CD4-positive, alpha-beta memory T cell (primary cell): ENCODE measurements around the gene ALG12. TPM values are rescaled to one million over a fixed set of nuclear protein-coding genes. Genes with fewer than 3 reads are reported as not detected.
A peak's percentile ranks its signal among the peaks of the same experiment; 100 is the strongest.

Source experiments
- CTCF ChIA-PET: fragments of 350-600 bp; sonication (Branson Sonifier 250); formaldehyde crosslinking; loops from one replicate; lab custom pipeline; 2021; ENCODE audit warnings: inconsistent platforms; ENCODE audit not compliant: partially characterized antibody; lab: Charles Lee
- POLR2A ChIA-PET: fragments of 350-600 bp; sonication (Branson Sonifier 250); formaldehyde crosslinking; loops from one replicate; lab custom pipeline; 2021; ENCODE audit not compliant: partially characterized antibody; lab: Charles Lee
- DNase-seq, 5 donors: peaks; one replicate each; pipeline versions ENCODE4 v3.0.0 to v3.0.0-alpha.2; 2020 to 2022; ENCODE audit warnings: mixed read lengths in 1 of 5
- H3K27ac ChIP-seq: one replicate; pipeline ENCODE4 v1.7.0; 2013; ENCODE audit warnings: low read depth, low read length
- H3K27me3 ChIP-seq: 2 replicates; pipeline ENCODE4 v1.7.0; 2013; ENCODE audit warnings: mild to moderate bottlenecking, low read length, moderate library complexity; ENCODE audit not compliant: insufficient read depth
- H3K36me3 ChIP-seq: 2 replicates; pipeline ENCODE4 v1.7.0; 2013; ENCODE audit warnings: mild to moderate bottlenecking, low read length, moderate library complexity; ENCODE audit not compliant: insufficient read depth
- H3K4me1 ChIP-seq: 2 replicates; pipeline ENCODE4 v1.7.0; 2013; ENCODE audit warnings: mild to moderate bottlenecking, low read length, moderate library complexity; ENCODE audit not compliant: insufficient read depth
- H3K4me3 ChIP-seq, 2 donors: one replicate each; pipeline ENCODE4 v1.7.0; 2013; ENCODE audit warnings: low read length in 2 of 2, mild to moderate bottlenecking in 1 of 2
- H3K9me3 ChIP-seq, 2 donors: one replicate each; pipeline ENCODE4 v1.7.0; 2013; ENCODE audit warnings: low read length in 2 of 2, control low read depth in 1 of 2; ENCODE audit not compliant: control insufficient read depth in 1 of 2
- H3K27ac Mint-ChIP-seq, 7 donors: one replicate each; pipeline ENCODE4 v1.8.0; 2020 to 2021; ENCODE audit warnings: mixed read lengths in 7 of 7, mild to moderate bottlenecking in 6 of 7, inconsistent platforms in 3 of 7, moderate library complexity in 3 of 7
- H3K27me3 Mint-ChIP-seq, 2 donors: one replicate each; pipeline ENCODE4 v1.8.0; 2020 to 2021; ENCODE audit warnings: mixed read lengths in 2 of 2
- H3K36me3 Mint-ChIP-seq, 2 donors: one replicate each; pipeline ENCODE4 v1.8.0; 2020 to 2021; ENCODE audit warnings: mixed read lengths in 2 of 2, inconsistent platforms in 1 of 2, mild to moderate bottlenecking in 1 of 2
- H3K4me1 Mint-ChIP-seq, 4 donors: one replicate each; pipeline ENCODE4 v1.8.0; 2020 to 2021; ENCODE audit warnings: mixed read lengths in 4 of 4, mild to moderate bottlenecking in 1 of 4
- H3K4me3 Mint-ChIP-seq, 8 donors: one replicate each; pipeline ENCODE4 v1.8.0; 2020 to 2021; ENCODE audit warnings: mixed read lengths in 8 of 8, mild to moderate bottlenecking in 7 of 8, moderate library complexity in 6 of 8, inconsistent platforms in 3 of 8
- H3K9me3 Mint-ChIP-seq, 8 donors: one replicate each; pipeline ENCODE4 v1.8.0; 2020 to 2021; ENCODE audit warnings: mixed read lengths in 8 of 8, mild to moderate bottlenecking in 5 of 8, inconsistent platforms in 3 of 8, moderate library complexity in 1 of 8
- intact Hi-C: fragments of 100-400 bp; cut with micrococcal nuclease; formaldehyde crosslinking; loops from one replicate; pipeline ENCODE4 v1.15.1; 2023
- polyA plus RNA-seq, 2 donors: library from polyadenylated mRNA; unstranded; fragments of 300-500 nt; fragmentation: Illumina TruSeq; gene quantifications; one replicate each; pipeline ENCODE4 v1.2.3, GENCODE V29; 2021
- total RNA-seq, 2 experiments: library from RNA; stranded (reverse); gene quantifications; one replicate each; pipeline ENCODE4 v1.2.3, GENCODE V29; 2021

ALG12 gene
- total and polyA plus RNA-seq, 4 experiments from 2014 or later = 16.9 to 27.2 (median 19.3) TPM

GRCh38 chr22:49964136-49965090 lies 46.2 kb upstream of the ALG12 start:
- intact Hi-C loops = loop anchor here (5.0 kb wide), 1 partner anchor 127 kb away; no protein-coding TSS in a partner anchor
- peak overlapping the region in 7 of 8 donors; percentile 48 to 74 (median 55) for H3K4me3 Mint-ChIP-seq
- Histone ChIP-seq H3K4me1 (peaks cover 41% of the 10 kb centered on the region), H3K27ac (peak overlapping the region; percentile 98), H3K27me3 (no peaks in the 10 kb centered on the region), H3K36me3 (peaks cover 22% of the 10 kb centered on the region), H3K9me3 (no peaks in the 10 kb centered on the region), H3K4me3 (no peak overlapping the region)
- ChIA-PET CTCF (interaction anchor here (1.0 kb wide), 1 partner anchor 195 kb away, joined by 3 read pairs; no protein-coding TSS in a partner anchor), POLR2A (interaction anchor here (1.1 to 5.7 kb wide), 3 partner anchors 6 to 28 kb away, joined by 3 to 90 read pairs (median 80); no protein-coding TSS in a partner anchor)
- peaks cover 6 to 24% of the 10 kb centered on the region in 2 donors for H3K36me3 Mint-ChIP-seq
- peaks cover 0 to 8% (median 0%) of the 10 kb centered on the region in 8 donors for H3K9me3 Mint-ChIP-seq
- H3K27me3 Mint-ChIP-seq = peaks cover 0 to 3% of the 10 kb centered on the region in 2 donors
- H3K27ac Mint-ChIP-seq = peak overlapping the region; percentile 89 to 95 (median 91)
- peaks cover 5 to 46% (median 12%) of the 10 kb centered on the region in 4 donors for H3K4me1 Mint-ChIP-seq
- DNase-seq = peak in 3 of 5 donors; percentile 42 to 51 (median 43)

GRCh38 chr22:49963647-49964026 lies 45.4 kb upstream of the ALG12 start:
- Histone ChIP-seq H3K9me3 (no peaks in the 10 kb centered on the region), H3K27ac (peak overlapping the region; percentile 98), H3K36me3 (peaks cover 22% of the 10 kb centered on the region), H3K4me3 (no peak overlapping the region), H3K4me1 (peaks cover 45% of the 10 kb centered on the region), H3K27me3 (no peaks in the 10 kb centered on the region)
- peaks cover 0 to 3% of the 10 kb centered on the region in 2 donors for H3K27me3 Mint-ChIP-seq
- CTCF ChIA-PET = interaction anchor here (1.0 to 1.5 kb wide), 2 partner anchors 14 to 194 kb away, joined by 3 read pairs; no protein-coding TSS in a partner anchor
- intact Hi-C loops = loop anchor here (5.0 kb wide), 1 partner anchor 126 kb away; no protein-coding TSS in a partner anchor
- H3K4me3 Mint-ChIP-seq = peak overlapping the region; percentile 50 to 75 (median 70)
- H3K9me3 Mint-ChIP-seq = peaks cover 0 to 8% (median 0%) of the 10 kb centered on the region in 8 donors
- POLR2A ChIA-PET = interaction anchor here (0.9 to 5.7 kb wide), 4 partner anchors 7 to 38 kb away, joined by 3 to 90 read pairs (median 42); no protein-coding TSS in a partner anchor
- H3K4me1 Mint-ChIP-seq = peaks cover 5 to 53% (median 15%) of the 10 kb centered on the region in 4 donors
- peaks cover 6 to 26% of the 10 kb centered on the region in 2 donors for H3K36me3 Mint-ChIP-seq
- peak in 1 of 5 donors; percentile 26 for DNase-seq
- H3K27ac Mint-ChIP-seq = peak overlapping the region; percentile 84 to 95 (median 91)

GRCh38 chr22:49962751-49963646 lies 44.8 kb upstream of the ALG12 start:
- peak overlapping the region; percentile 23 to 88 for H3K4me3 ChIP-seq
- DNase-seq = no peak
- H3K36me3 ChIP-seq = peaks cover 22% of the 10 kb centered on the region
- H3K27me3 ChIP-seq = no peaks in the 10 kb centered on the region
- Mint-ChIP-seq H3K27me3 (peaks cover 0 to 3% of the 10 kb centered on the region in 2 donors), H3K36me3 (peaks cover 6 to 26% of the 10 kb centered on the region in 2 donors), H3K27ac (peak overlapping the region; percentile 84 to 95 (median 91)), H3K9me3 (peaks cover 0 to 8% (median 0%) of the 10 kb centered on the region in 8 donors), H3K4me1 (peaks cover 4 to 52% (median 16%) of the 10 kb centered on the region in 4 donors), H3K4me3 (peak overlapping the region; percentile 71 to 92 (median 78))
- ChIA-PET CTCF (interaction anchor here (1.5 to 2.9 kb wide), 3 partner anchors 14 to 32 kb away, joined by 3 to 8 read pairs (median 8); no protein-coding TSS in a partner anchor), POLR2A (interaction anchor here (0.8 to 5.7 kb wide), 15 partner anchors 7 to 546 kb away, joined by 3 to 90 read pairs (median 4); no protein-coding TSS in a partner anchor)
- no peaks in the 10 kb centered on the region for H3K9me3 ChIP-seq
- H3K27ac ChIP-seq = peak overlapping the region; percentile 98
- H3K4me1 ChIP-seq = peaks cover 45% of the 10 kb centered on the region
- intact Hi-C loops = loop anchor here (5.0 kb wide), 1 partner anchor 126 kb away; no protein-coding TSS in a partner anchor

DNA sequence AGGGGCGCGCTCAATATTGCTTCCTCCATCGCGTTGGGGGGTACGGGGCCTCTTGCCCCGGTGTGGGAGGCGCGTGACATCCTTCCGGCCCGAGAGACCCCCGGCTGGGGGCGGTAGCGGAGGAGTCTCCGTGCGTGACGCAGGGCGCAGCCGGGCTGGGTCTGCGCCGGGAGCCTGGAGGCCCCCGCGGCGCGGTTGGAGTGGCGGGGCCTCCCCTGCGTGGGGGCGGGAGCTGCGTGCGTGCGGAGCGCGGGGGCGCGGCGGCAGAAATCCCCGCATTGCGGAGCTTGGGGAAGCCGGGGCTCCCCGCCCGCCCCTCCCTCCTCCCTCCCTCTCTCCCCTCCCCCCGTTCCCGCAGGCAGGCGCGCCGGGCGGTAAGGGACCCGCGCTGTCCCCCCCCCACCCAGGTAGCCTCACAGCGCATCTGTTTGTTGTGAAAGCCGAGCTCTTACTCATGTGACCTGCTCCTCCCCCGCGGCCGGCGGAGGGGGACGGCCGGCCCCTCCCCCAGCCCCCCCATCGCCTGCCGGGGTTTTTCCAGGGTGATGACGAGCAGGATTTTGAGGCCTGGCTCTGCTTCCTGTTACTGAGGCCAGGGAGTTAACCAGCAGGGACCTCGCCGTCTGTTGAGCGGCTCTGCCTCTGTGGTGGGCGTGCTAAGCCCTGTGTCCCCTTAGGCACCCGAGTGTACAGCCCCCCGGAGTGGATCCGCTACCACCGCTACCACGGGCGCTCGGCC lies 43.9 kb upstream of the ALG12 start:
- no peaks in the 10 kb centered on the region for H3K27me3 ChIP-seq
- peaks cover 42% of the 10 kb centered on the region for H3K4me1 ChIP-seq
- POLR2A ChIA-PET = interaction anchor here (0.8 to 5.7 kb wide), 14 partner anchors 8 to 547 kb away, joined by 3 to 90 read pairs (median 8); no protein-coding TSS in a partner anchor
- CTCF ChIA-PET = interaction anchor here (1.5 to 2.9 kb wide), 3 partner anchors 15 to 31 kb away, joined by 3 to 8 read pairs (median 8); no protein-coding TSS in a partner anchor
- Mint-ChIP-seq H3K36me3 (peaks cover 6 to 26% of the 10 kb centered on the region in 2 donors), H3K4me1 (peaks cover 4 to 44% (median 17%) of the 10 kb centered on the region in 4 donors), H3K9me3 (peaks cover 0 to 8% (median 0%) of the 10 kb centered on the region in 8 donors), H3K27ac (peak overlapping the region; percentile 92 to 96 (median 94)), H3K27me3 (peaks cover 0 to 3% of the 10 kb centered on the region in 2 donors), H3K4me3 (peak overlapping the region; percentile 85 to 93 (median 90))
- intact Hi-C loops = loop anchor here (5.0 kb wide), 1 partner anchor 125 kb away; no protein-coding TSS in a partner anchor
- peak overlapping the region; percentile 69 to 88 for H3K4me3 ChIP-seq
- no peaks in the 10 kb centered on the region for H3K9me3 ChIP-seq
- H3K27ac ChIP-seq = peak overlapping the region; percentile 98
- peak; percentile 74 to 96 (median 77) for DNase-seq
- H3K36me3 ChIP-seq = peaks cover 22% of the 10 kb centered on the region

DNA sequence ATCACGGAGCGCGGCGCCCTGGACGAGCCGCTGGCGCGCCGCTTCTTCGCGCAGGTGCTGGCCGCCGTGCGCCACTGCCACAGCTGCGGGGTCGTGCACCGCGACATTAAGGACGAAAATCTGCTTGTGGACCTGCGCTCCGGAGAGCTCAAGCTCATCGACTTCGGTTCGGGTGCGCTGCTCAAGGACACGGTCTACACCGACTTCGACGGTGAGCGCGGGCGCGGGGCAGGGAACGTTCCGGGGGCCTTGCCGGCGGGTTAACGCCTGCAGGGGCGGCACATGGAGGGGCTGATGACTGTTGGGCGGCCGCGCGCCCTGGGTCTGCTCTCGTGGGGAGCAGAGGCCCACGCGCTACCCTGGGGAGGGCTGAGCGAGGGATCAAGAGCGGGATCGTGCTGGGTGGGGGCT lies 43.4 kb upstream of the ALG12 start:
- no peak for DNase-seq
- peaks cover 0 to 8% (median 0%) of the 10 kb centered on the region in 8 donors for H3K9me3 Mint-ChIP-seq

More for the DNA sequence above, 43.4 kb upstream of the ALG12 start:
- peak overlapping the region; percentile 85 to 93 (median 90) for H3K4me3 Mint-ChIP-seq
- Histone ChIP-seq H3K27me3 (no peaks in the 10 kb centered on the region), H3K9me3 (no peaks in the 10 kb centered on the region), H3K4me1 (peaks cover 36% of the 10 kb centered on the region), H3K4me3 (peak overlapping the region; percentile 69 to 88), H3K36me3 (peaks cover 22% of the 10 kb centered on the region), H3K27ac (peak overlapping the region; percentile 98)
- peaks cover 4 to 42% (median 17%) of the 10 kb centered on the region in 4 donors for H3K4me1 Mint-ChIP-seq
- intact Hi-C loops = loop anchor here (5.0 kb wide), 1 partner anchor 124 kb away; no protein-coding TSS in a partner anchor
- ChIA-PET CTCF (interaction anchor here (1.2 to 2.9 kb wide), 3 partner anchors 9 to 31 kb away, joined by 3 to 8 read pairs (median 8); no protein-coding TSS in a partner anchor), POLR2A (interaction anchor here (0.6 to 5.7 kb wide), 18 partner anchors 9 to 229 kb away, joined by 3 to 90 read pairs (median 5); no protein-coding TSS in a partner anchor)
- H3K27ac Mint-ChIP-seq = peak overlapping the region; percentile 92 to 96 (median 94)
- peaks cover 0 to 3% of the 10 kb centered on the region in 2 donors for H3K27me3 Mint-ChIP-seq
- H3K36me3 Mint-ChIP-seq = peaks cover 6 to 26% of the 10 kb centered on the region in 2 donors
